Breast epithelium (tissue), 3 donors: ENCODE results near the gene EVL.

Experiments
- POLR2A ChIP-seq: fragments of 450-650 bp; IDR thresholded peaks from one replicate; pipeline ENCODE4 v1.6.1; 2016; ENCODE audit warnings: antibody characterized with exemption, mild to moderate bottlenecking, moderate library complexity
- TF ChIP-seq, protein P1 (sequence below), 3 donors: fragments of 450-650 bp; IDR thresholded peaks; one replicate each; pipeline ENCODE4 v1.5.1; 2016 to 2017; ENCODE audit warnings: antibody characterized with exemption in 3 of 3, mild to moderate bottlenecking in 3 of 3, moderate library complexity in 3 of 3

DNA sequence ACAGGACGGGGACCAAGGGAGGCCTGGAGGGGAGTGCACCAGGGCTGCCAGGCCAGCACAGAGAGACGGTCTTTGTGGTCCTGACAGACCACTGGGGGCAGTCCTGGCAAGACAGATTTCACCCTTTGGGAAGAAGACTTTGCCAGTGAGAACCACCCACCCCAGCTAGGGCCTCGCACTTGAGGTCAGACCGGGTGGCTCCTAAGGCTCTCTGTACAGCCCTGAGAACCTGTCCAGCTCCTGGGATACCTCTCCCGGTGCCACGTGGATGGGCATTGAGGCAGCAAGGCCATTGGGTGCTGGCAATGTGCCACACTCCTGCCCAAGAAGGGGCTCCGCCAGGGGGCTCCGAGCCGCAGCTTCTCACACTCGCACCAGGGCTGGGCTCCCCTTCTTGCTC, 51.8 kb downstream of the EVL start:
- TF ChIP-seq, protein P1, sequence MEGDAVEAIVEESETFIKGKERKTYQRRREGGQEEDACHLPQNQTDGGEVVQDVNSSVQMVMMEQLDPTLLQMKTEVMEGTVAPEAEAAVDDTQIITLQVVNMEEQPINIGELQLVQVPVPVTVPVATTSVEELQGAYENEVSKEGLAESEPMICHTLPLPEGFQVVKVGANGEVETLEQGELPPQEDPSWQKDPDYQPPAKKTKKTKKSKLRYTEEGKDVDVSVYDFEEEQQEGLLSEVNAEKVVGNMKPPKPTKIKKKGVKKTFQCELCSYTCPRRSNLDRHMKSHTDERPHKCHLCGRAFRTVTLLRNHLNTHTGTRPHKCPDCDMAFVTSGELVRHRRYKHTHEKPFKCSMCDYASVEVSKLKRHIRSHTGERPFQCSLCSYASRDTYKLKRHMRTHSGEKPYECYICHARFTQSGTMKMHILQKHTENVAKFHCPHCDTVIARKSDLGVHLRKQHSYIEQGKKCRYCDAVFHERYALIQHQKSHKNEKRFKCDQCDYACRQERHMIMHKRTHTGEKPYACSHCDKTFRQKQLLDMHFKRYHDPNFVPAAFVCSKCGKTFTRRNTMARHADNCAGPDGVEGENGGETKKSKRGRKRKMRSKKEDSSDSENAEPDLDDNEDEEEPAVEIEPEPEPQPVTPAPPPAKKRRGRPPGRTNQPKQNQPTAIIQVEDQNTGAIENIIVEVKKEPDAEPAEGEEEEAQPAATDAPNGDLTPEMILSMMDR (IDR thresholded peaks at IDR 0.05), result no peak
- TF ChIP-seq POLR2A, result no peak
